Measurements from ENCODE around the gene PLEKHG1.

DNA sequence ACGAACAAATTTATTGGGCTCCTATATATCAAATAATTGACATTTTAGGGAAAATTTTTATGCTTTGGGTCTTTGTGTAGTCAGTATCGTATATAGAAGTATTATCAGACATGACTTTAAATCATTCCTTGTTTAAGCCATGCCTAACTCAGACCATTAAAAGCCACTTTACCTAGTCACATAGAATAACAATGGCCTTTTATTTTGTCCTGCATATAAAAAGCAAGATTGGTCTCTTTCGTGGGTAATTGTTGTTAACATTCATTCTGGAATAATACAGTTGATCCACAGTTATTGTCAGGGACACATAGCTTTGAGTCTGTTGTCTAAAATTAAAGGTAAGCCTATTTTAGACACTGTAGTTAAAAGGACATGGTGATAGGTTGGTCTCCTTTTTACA, 47.4 kb downstream of the PLEKHG1 start:
- TF ChIP-seq CTCF (IDR thresholded peaks at IDR 0.05; ENCODE audit: insufficient read depth, low read length, poor library complexity, severe bottlenecking) (no peak), EZH2phosphoT487 (conservative IDR thresholded peaks at IDR 0.05; ENCODE audit: low read length) (no peak)
